Activated CD4-positive, alpha-beta T cell treated with anti-CD3 and anti-CD28 coated beads, Interleukin-10, Interleukin-2, amounts not matched to agents 100 ng/mL and 50 ng/mL, durations not matched to agents 16 hours and 8 hours (primary cell): ENCODE measurements around the gene ENOX2.
"Not testable (repeated sequence)": the region's sequence is repeated elsewhere in the genome, so short reads cannot be mapped to it uniquely, and the experiment has no call there.

Experiments used
- DNase-seq: peaks from one replicate; pipeline ENCODE4 v3.0.0-alpha.2; 2020

ENOX2 gene

DNA sequence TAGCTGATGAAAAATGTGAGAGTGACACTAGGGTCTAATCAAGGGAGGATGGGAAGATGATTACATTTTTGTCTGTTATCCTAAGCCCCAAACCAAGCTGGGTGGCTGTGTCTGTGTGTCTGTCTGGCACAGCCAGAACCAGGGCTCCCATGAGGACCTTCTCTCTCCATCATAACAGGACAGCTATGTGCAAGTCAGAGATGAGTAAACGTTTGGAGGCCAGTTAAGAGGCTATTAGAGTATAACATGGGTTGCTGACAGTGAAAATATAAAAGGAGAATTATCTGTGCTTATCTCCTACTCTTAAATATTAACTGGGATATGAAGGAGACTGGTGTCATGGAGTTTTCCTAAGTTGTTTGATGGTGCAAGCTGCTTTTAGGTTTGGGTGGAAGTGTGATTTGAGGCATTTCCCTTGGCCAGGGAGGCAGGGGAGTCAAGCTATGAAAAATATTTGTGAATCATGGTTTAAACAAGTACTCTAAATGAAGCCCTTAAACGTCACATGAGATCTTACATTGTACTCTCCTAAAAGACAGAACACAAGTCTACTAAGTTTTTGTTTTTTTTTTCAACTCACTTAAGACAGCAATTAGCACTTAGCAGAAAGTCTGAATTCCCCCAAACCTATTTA is 156.2 kb downstream of the ENOX2 start:
- DNase-seq, result no peak

DNA sequence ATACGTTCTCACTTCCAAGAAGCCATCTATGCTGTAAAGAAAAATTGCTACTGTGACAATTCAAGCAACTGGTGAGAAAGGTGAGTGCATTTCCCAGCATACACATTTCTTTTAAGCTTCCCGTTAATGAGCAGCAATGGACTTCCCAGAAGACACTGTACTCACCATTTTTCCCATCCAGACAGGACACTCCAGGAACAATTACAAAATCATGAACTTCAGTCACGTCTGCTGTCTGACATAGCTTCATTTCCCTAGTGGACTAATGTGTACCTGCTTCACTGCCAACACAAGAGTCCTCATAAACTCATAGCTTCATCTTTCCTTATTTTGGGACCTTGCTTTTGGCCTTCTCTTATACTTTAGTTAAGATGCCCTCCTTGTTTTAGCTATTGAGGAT is 156.9 kb downstream of the ENOX2 start:
- no peak for DNase-seq

GRCh38 chrX:130741584-130741983 is 161.4 kb downstream of the ENOX2 start:
- DNase-seq, result no peak

DNA sequence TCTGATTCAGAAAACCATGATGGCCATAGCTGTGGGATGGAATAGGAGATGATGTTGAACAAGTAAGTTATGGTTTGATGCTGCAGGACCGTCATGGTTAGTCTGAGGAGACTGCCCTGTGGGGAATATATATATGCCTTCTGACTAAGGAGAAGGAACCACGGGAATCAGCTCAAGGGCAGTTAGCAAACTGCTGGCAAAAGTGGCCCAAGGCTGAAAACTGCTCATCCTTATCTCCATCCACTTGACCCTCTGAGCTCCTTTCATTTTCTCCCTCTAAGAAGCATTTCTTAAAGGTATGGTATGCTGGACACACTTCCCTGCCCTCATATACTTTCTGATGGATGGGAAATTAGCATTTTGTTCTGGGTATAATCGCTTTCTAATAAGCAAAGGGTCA is 161.9 kb downstream of the ENOX2 start:
- no peak for DNase-seq

GRCh38 chrX:130738638-130739195 is 164.3 kb downstream of the ENOX2 start:
- no peak for DNase-seq

DNA sequence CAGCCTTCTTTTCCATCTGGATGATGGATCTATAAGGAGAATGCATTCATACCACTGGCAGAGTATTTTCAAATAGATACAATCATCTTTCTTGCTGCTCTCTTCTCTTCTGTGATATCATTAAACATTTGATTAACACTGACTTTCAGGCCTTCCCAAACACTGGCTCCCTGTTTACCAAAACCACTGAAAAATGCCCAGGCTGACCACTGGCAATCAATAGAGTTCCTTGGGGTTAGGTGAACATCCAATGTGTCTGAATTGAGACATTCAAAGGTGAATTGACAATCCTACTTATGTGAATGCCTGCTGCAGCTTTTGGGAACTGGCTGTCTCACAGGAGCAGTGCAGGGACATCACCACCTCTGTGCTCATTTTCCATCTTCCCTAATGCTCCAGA is 168.3 kb downstream of the ENOX2 start:
- no peak for DNase-seq

- no peak for DNase-seq
These were observed 174.8 kb downstream of the ENOX2 start for GRCh38 chrX:130728208-130728607.

- no peak for DNase-seq
These were observed 176.3 kb downstream of the ENOX2 start for GRCh38 chrX:130726661-130727060.

DNA sequence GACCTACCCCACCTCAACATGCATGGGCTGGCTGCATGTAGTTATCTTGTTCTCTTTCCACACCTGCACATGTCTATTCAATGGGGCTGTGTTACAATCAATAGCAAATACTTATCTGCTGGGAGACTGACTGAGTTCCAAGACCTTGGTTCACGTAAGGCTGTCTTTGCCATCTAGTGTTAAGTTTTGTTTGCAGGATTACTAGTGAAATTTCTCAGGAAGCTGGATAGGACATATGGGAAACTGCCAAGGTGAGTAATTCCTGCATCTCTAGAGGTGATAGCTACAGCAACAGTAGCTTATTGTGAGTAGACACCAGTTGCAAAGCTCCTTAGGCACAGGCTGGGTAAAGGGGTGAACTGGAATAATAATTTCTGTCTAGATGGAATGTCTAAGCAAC is 177.5 kb downstream of the ENOX2 start:
- DNase-seq, result no peak

DNA sequence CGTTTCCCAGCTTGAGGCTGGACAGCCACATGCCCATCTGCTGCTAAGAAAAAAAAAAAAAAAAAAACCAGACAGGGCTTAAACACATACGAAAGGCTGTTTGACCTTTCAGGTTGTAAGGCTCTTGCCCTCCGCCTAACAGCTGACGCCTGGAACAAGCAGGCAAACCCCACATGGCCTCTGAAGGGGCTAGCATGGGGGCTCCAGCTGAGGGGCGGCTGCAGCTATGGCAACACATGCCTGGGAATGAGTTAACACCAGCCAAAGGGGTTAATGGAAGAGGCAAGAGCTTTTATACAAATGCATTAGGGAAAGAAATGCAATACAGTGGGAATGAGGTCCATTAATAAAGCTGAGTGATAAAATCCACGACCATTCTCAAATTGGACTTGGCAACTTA is 183.6 kb downstream of the ENOX2 start:
- DNase-seq, result no peak

- DNase-seq, result no peak
These were observed 184.9 kb downstream of the ENOX2 start for GRCh38 chrX:130718137-130718536.

DNA sequence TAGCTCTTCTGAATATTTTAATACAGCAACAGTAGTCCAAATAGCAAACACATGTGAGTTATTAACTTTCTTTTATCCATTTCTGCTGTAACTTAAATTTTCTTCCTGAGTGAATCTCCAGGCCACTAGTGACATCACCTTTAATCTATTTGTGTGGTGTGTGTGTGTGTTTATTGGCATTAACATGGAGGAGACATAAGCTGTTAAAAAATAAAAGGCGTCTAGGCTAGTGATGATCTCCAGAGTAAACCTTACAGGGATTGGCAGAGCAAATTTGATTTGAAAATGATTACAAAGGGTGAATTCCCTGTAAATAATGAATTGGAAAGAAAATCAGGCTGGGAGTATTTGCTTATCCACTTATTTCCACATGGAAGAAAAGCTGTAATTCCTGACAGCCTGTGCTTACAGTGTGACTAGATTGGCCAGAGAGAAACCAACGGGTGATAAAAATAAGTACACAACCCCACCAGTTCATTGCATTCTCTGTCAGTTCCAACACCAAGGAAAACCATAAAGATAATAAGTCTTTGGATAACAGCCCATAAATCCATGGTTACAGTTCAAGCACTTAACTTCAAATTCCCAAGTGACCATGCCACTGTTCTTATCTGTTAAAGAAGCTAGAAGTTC is 186.1 kb downstream of the ENOX2 start:
- no peak for DNase-seq

- DNase-seq, result no peak
These were observed 186.7 kb downstream of the ENOX2 start for GRCh38 chrX:130716346-130716745.

GRCh38 chrX:130715299-130715698 is 187.7 kb downstream of the ENOX2 start:
- no peak for DNase-seq

- DNase-seq, result no peak
These were observed 188.3 kb downstream of the ENOX2 start for GRCh38 chrX:130714665-130715064.

DNA sequence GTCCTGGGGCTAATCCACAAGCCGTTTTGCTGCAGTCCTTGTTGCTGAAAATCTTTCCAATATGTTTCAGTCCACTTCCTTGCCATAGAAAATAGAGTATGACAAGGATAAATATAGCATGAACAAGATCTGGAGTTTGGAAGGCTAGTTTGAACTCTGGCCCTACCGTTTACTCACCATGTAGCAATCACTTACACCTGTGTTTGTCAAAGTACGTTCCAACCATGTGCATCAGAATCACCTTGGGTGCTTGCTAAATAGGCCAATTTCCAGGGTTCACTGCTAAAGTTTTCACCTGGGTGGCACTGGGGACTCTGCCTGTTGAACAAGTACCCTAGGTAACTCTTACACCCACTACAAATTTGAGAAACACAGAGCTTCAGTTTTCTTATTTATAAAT is 188.9 kb downstream of the ENOX2 start:
- DNase-seq, result no peak

DNA sequence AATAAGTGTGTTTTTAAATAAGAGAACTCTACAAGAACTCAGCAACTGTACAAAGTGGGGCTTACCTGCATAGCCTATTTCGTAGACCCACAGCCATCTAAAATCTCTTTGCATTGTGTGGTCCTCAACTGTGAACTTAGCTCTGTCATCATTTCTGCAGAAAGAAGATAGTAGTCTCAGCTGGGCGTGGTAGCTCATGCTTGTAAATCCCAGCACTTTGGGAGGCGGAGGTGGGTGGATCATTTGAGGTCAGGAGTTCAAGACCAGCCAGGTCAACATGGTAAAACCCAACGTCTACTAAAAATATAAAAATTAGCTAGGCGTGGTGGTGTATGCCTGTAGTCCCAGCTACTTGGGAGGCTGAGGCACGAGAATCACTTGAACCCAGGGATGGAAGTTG is 193.8 kb downstream of the ENOX2 start:
- not testable (repeated sequence) for DNase-seq

GRCh38 chrX:130705591-130705990 is 197.4 kb downstream of the ENOX2 start:
- no peak for DNase-seq

GRCh38 chrX:130704053-130705038 is 198.7 kb downstream of the ENOX2 start:
- no peak for DNase-seq

DNA sequence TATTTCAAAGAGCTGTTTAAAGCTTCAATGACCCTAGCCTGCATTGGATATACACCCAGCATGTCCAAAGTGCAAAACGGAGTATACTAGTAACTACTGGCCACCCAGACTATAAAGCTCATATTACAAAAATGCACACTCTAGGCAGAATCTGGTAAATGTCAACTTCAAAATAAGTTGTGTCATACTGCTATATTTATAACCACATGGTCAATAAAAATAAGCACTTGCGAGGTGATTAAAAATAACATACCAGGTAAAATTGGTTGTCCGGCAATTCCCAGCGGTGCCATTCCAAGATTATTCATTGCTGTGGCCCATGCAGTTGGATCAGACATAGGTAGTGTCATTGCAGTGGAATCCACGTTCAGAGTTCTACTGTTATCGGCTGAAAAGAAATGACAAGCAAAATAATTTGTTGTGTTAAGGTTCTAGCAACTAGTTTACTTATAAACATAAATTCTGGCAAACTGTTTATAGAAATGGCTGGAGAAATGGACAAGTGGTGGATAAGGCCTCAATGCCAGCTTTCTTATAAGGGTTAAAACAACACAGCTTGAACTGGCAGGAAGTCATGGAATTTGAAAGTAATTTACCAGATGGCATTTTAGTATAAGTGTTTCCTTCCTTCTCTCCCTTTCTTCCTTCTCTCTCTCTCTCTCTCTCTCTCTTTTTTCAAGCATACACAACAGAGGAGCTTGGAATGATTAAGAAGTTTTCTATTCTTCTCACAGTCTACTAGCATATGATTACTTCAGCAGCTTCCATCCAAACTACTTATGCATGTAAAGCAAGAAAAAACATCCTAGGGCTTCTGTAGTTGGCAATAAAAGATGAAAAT is 199.9 kb downstream of the ENOX2 start:
- no peak for DNase-seq

- DNase-seq, result no peak
These were observed 202.4 kb downstream of the ENOX2 start for GRCh38 chrX:130700629-130701028.

GRCh38 chrX:130699618-130700017 is 203.4 kb downstream of the ENOX2 start:
- DNase-seq, result no peak

DNA sequence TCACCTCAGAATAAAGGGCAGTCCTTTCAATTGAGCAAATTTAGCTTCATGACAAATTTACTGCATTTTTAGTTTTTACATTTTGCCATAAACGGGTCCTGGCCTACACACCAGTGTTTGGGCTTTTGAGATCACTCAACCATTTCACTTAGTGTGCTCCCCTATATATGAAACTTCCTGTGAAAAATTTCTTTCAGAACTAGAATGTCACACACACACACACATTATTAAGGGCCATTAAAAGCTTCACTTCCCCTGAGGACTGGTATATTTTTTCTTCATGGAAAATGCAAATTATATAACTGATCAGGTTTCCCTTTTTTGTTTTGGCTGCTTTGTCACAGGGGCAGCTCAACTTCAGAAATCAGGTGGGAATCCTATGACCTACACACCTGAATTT is 206.5 kb downstream of the ENOX2 start:
- DNase-seq, result no peak
